ENCODE data around the gene PALLD. TPM values are rescaled to one million over a fixed set of nuclear protein-coding genes. Genes with fewer than 3 reads are reported as not detected.

The PALLD gene
- total RNA-seq, 1 experiment from 2014 or later = 166 TPM

- no TSS peak for BruUV-seq (replicated peaks)
- Histone ChIP-seq H3K27me3 (ENCODE audit: insufficient read depth, low read length) (no peaks in the 10 kb centered on the region), H3K36me3 (ENCODE audit: control insufficient read depth in 1 of 2, insufficient read depth in 2 of 2, low read length in 2 of 2) (peaks cover 0 to 12% of the 10 kb centered on the region in 2 experiments; a peak in 2 of 4 replicates), H3K4me1 (ENCODE audit: control insufficient read depth in 1 of 2, insufficient read depth in 2 of 2, low read length in 2 of 2) (peaks cover 71 to 89% of the 10 kb centered on the region in 2 experiments), H3K4me3 (replicated peaks in 1 of 2; ENCODE audit: low read depth in 1 of 2, low read length in 2 of 2) (0 out of 4 replicates have a peak overlapping the region, but pooled peaks of 1 of the 2 experiments have one; percentile 9), H3K4me2 (ENCODE audit: low read length) (peak overlapping the region; percentile 75), H3K9me2 (ENCODE audit: insufficient read depth) (no peaks in the 10 kb centered on the region), H3K79me2 (ENCODE audit: insufficient read depth, low read length) (peaks cover 43% of the 10 kb centered on the region), H4K20me1 (ENCODE audit: insufficient read depth) (no peaks in the 10 kb centered on the region), H3K9ac (ENCODE audit: low read length) (peak overlapping the region; percentile 60), H3K9me3 (ENCODE audit: control insufficient read depth in 1 of 2, insufficient read depth in 1 of 2, low read depth in 1 of 2, low read length in 2 of 2) (no peaks in the 10 kb centered on the region), H3K27ac (ENCODE audit: low read depth, low read length) (peak overlapping the region; percentile 91), H2AFZ (ENCODE audit: low read depth, low read length, poor library complexity, severe bottlenecking) (no peak overlapping the region)
- TF ChIP-seq POLR2AphosphoS5 (IDR thresholded peaks at IDR 0.05; ENCODE audit: low read depth, low read length) = no peak
- TF ChIP-seq CTCF (IDR thresholded peaks at IDR 0.05 in 2 of 3, conservative IDR thresholded peaks at IDR 0.05 in 1 of 3; ENCODE audit: borderline replicate concordance in 1 of 3, insufficient read depth in 1 of 3, low read depth in 2 of 3, low read length in 2 of 3) = peak in 2 of 3 experiments; percentile 76 to 81; a peak in 4 of 6 replicates
- ChIA-PET CTCF (interaction anchor here (0.8 to 2.1 kb wide), 19 partner anchors 9 to 425 kb away, joined by 3 to 16 read pairs (median 3); partner anchors contain the start of gene CBR4), POLR2A (interaction anchor here (0.7 to 1.5 kb wide), 3 partner anchors 10 to 246 kb away, joined by 3 to 10 read pairs (median 3); no protein-coding TSS in a partner anchor), RAD21 (ENCODE audit: low non-redundant PET in 1 of 2, low total read pairs in 2 of 2, uncharacterized antibody in 2 of 2, unreplicated experiment in 2 of 2) (interaction anchor here (0.6 to 1.5 kb wide), 9 partner anchors 11 to 336 kb away, joined by 3 to 7 read pairs (median 3); no protein-coding TSS in a partner anchor)
- DNase-seq (ENCODE audit: low read depth, low spot score) = peak; percentile 63
- ATAC-seq = peak; percentile 75
- intact Hi-C loops (cut with micrococcal nuclease) = loop anchor here (1.0 to 5.0 kb wide), 3 partner anchors 247 to 403 kb away; no protein-coding TSS in a partner anchor
Measured at GRCh38 chr4:168585168-168586091, 88.6 kb downstream of the PALLD start.
